HG03457 (cell line): ENCODE measurements around the gene IFNW1.
A peak's percentile ranks its signal among the peaks of the same experiment; 100 is the strongest.

ENCODE experiments used
- ATAC-seq: cut with Tn5 transposase; IDR thresholded peaks from one replicate; pipeline ENCODE4 v1.9.1; 2021; ENCODE audit warnings: moderate number of reproducible peaks; ENCODE audit not compliant: unreplicated experiment

Gene IFNW1

DNA sequence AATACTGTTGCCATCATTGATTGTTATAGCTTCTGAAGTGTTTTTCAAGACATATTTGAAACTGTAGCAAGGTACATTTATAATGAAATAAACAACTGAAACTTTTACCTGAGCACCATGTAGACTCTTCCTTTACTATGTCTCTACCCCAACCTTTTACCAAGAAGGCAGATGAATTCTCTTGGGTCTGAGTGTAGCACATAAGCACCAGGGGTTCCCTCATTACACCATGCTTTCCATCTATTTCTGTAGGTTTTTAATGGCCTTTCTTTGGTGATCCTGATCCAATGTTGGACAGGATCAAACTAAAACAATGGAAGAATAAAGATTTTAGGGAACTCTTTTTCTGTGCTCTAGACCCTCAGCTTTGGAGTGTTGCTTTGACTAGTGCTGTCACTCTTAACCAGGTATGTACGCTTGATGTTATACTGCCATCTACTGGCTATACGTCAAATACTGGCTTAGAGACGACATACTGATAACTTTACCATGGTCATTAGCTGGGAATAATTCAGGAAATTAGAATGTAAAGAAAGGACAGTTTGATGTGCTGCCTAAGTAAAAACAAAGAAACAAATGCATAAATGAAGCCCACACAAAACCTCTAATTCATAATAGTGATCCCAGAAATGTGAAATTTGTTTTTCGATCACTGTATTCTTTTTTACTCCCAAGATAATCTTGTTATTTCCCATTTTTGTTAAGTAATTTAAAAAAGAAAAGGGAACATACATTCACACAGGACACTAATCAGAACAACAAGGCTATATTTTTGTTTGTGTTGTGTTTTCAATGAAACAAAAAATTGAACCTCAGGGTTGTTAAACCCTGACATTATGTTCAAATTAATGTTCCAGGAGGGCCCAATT lies 30.7 kb downstream of the IFNW1 start:
- no peak for ATAC-seq

DNA sequence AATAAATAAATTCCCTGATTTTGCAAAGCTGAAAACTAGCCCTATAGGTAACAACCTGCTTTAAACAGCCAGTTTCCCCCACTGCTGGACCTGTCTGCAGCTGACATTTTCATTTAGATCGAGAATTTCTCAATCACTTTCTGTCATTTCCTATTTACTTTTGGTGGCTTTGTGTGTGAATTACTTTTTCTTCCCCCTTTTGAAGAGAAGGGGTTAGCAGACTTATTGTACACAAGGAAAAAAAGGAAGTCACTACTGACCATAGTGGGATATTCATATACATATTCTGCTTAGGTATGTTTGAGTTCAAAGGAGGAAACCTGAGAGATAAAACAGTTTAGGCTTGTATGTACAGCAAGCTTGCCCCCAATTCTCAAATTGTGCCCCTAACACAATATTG lies 36.8 kb downstream of the IFNW1 start:
- ATAC-seq: no peak

DNA sequence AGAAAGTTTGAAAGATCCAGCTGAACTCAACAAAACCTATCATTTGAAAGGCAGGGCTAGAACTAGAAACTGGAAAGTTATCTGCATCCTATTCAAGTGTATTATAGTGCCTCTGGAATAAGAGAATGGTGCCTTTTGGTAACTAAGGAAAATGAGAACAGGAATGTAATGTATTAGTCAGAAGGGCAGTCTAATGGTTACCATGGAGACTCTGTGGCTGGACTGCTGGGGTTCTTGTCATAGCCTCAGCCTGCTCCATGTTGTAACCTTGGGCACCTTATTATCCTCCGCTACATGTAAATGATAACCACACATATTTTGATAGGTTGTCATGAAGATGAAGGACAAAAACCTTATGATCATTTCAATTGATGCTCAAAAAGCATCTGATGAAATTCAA lies 39.3 kb downstream of the IFNW1 start:
- ATAC-seq: no peak

DNA sequence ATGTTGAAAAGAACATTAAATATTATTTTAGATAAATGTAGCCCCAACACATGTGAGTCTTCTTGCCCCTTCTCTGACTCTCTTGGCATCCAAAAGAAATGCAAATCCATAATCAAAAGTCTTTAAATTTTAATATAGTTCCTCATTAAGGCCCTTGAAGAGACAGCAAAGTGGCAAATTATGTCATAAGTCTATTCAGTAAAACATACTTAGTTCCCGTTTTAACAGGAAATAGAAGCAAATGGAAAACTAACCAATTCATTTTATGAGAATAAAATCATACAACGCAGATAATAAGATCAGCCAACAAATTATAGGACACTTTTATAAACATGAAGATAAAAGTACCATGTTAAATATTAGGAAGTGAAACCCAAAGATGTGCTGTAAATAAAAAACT lies 43.8 kb downstream of the IFNW1 start:
- no peak for ATAC-seq

DNA sequence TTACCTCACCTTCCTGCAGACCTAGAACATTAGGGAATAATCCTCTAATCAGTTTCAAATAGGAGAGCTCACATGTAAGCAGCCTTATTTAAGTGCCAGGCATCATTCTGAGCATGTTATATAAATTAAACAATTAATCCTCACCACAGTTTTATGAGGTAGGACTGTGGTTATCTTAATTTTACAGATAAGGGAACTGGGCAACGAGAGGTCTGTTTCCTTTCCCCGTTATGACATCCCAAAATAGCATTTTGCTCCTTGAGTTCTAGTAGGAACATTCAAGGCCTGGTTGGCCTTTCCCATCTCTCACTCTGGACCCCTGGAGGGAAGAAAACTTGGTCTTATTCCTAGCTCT lies 44.8 kb downstream of the IFNW1 start:
- no peak for ATAC-seq

DNA sequence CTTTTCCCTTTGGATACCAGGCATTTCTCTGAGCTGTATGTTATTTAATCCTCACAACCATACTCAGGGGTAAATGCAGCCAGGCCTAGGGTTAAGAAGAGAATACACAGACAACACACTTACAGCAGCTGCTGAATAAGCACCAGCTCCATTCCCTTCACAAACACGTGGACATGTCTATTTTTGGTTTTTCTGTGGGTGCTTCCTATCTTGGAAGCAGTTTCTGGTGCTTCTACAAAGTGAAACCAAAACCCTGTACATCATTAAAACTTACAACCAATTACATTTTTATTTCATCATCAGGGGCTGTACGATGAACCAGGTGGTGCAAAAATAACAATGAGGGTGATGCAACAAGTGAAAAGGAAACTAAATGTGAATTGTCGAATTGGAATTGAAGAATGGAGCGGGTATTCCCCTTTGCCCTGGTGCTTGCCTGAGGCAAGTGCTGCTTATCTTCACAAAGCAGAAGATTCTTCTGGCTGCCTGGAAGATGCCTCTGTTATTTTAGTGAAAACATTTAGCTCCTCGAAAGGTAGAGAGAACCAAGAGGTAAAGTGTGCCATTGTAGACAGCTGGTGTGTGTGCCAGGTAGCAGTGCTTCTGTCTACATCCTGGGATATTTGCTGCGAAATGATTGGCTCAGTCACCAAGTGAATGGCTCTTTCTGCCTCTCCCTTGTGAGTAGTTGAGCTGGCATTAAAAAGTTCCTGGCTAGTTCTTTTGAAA lies 45.3 kb downstream of the IFNW1 start:
- ATAC-seq: peak; percentile 66

DNA sequence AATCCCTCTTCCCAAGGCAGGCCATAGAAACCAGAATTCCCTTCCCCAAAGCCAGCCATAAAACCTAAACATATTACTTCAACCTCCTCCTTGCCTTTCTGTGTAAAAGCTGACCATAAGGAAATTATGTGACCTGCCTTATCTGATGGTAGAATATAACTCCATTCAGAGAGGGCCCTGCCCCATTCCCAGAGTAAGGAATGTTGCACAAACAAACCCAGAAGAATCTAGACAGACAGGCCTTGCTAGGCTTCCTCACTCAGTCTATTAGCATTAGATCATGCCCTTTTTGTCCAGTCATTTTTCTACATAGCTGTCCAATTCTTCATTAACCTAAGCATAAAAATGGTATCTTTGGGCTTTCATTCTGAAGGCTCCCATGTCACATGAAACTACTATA lies 46.1 kb downstream of the IFNW1 start:
- ATAC-seq: no peak
